Liver (tissue), 9 donors: ENCODE measurements around the gene KCNK7. TPM values are rescaled to one million over a fixed set of nuclear protein-coding genes. Genes with fewer than 3 reads are reported as not detected.
A peak's percentile ranks its signal among the peaks of the same experiment; 100 is the strongest.

Experiments used
- DNase-seq: peaks from one replicate; pipeline ENCODE4 v3.0.0-alpha.2; 2017; ENCODE audit warnings: low spot score
- H3K27ac ChIP-seq, 2 donors: one replicate each; pipeline ENCODE4 v1.7.0; 2013; ENCODE audit warnings: inconsistent platforms in 2 of 2, low read length in 2 of 2, control low read depth in 1 of 2, low read depth in 1 of 2, mild to moderate bottlenecking in 1 of 2
- H3K27me3 ChIP-seq, 4 donors: one replicate each; pipeline versions ENCODE4 v1.6.1 to v1.7.0; 2013; ENCODE audit warnings: low read length in 3 of 4, inconsistent platforms in 1 of 4, mild to moderate bottlenecking in 1 of 4, moderate library complexity in 1 of 4; ENCODE audit not compliant: control insufficient read depth in 4 of 4, insufficient read depth in 4 of 4
- H3K36me3 ChIP-seq, 4 donors: one replicate each; pipeline versions ENCODE4 v1.6.1 to v1.7.0; 2013; ENCODE audit warnings: low read length in 3 of 4, mild to moderate bottlenecking in 3 of 4, low read depth in 1 of 4, moderate library complexity in 1 of 4; ENCODE audit not compliant: control insufficient read depth in 4 of 4, insufficient read depth in 3 of 4
- H3K4me1 ChIP-seq, 4 donors: one replicate each; pipeline versions ENCODE4 v1.6.1 to v1.7.0; 2013; ENCODE audit warnings: low read length in 3 of 4, mild to moderate bottlenecking in 3 of 4, moderate library complexity in 1 of 4; ENCODE audit not compliant: control insufficient read depth in 4 of 4, insufficient read depth in 4 of 4
- H3K4me3 ChIP-seq, 3 donors: one replicate each; pipeline versions ENCODE4 v1.6.1 to v1.7.0; 2013; ENCODE audit warnings: low read length in 3 of 3, control low read depth in 1 of 3, low read depth in 1 of 3, mild to moderate bottlenecking in 1 of 3
- H3K9ac ChIP-seq, 2 donors: one replicate each; pipeline ENCODE4 v1.7.0; 2013; ENCODE audit warnings: low read length in 2 of 2, mild to moderate bottlenecking in 2 of 2, moderate library complexity in 2 of 2, control low read depth in 1 of 2, low read depth in 1 of 2
- H3K9me3 ChIP-seq, 4 donors: one replicate each; pipeline versions ENCODE4 v1.6.1 to v1.7.0; 2013; ENCODE audit warnings: low read length in 3 of 4; ENCODE audit not compliant: control insufficient read depth in 4 of 4
- EGR1 ChIP-seq, 2 donors: IDR thresholded peaks; 2 replicates each; pipeline ENCODE4 v1.6.1; 2016 to 2018; ENCODE audit warnings: antibody characterized with exemption in 2 of 2, low read depth in 2 of 2
- FOXA1 ChIP-seq: IDR thresholded peaks from 2 replicates; pipeline ENCODE4 v1.6.1; 2016; ENCODE audit warnings: antibody characterized with exemption
- FOXA2 ChIP-seq: IDR thresholded peaks from 2 replicates; pipeline ENCODE4 v1.6.1; 2016; ENCODE audit warnings: antibody characterized with exemption
- GABPA ChIP-seq, 2 donors: IDR thresholded peaks in 1 of 2; conservative IDR thresholded peaks in 1 of 2; 2 replicates each; pipeline ENCODE4 v1.6.1; 2016; ENCODE audit warnings: antibody characterized with exemption in 2 of 2, mild to moderate bottlenecking in 1 of 2, moderate library complexity in 1 of 2
- HNF4A ChIP-seq, 2 donors: conservative IDR thresholded peaks; 2 replicates each; pipeline ENCODE4 v1.6.1; 2016; ENCODE audit warnings: antibody characterized with exemption in 2 of 2, mild to moderate bottlenecking in 2 of 2
- HNF4G ChIP-seq: IDR thresholded peaks from 2 replicates; pipeline ENCODE4 v1.6.1; 2016; ENCODE audit warnings: antibody characterized with exemption
- JUND ChIP-seq, 2 donors: IDR thresholded peaks; 2 replicates each; pipeline ENCODE4 v1.6.1; 2016; ENCODE audit warnings: antibody characterized with exemption in 2 of 2
- NR2F2 ChIP-seq: IDR thresholded peaks from 2 replicates; pipeline ENCODE4 v1.6.1; 2016; ENCODE audit warnings: antibody characterized with exemption
- RAD21 ChIP-seq, 2 donors: IDR thresholded peaks; 2 replicates each; pipeline ENCODE4 v1.6.1; 2016; ENCODE audit warnings: antibody characterized with exemption in 2 of 2, mild to moderate bottlenecking in 2 of 2
- RXRA ChIP-seq, 2 donors: IDR thresholded peaks; 2 replicates each; pipeline ENCODE4 v1.6.1; 2017 to 2018; ENCODE audit warnings: antibody characterized with exemption in 2 of 2, mild to moderate bottlenecking in 1 of 2
- SP1 ChIP-seq: IDR thresholded peaks from 2 replicates; pipeline ENCODE4 v1.6.1; 2018; ENCODE audit warnings: antibody characterized with exemption, mild to moderate bottlenecking
- TAF1 ChIP-seq: conservative IDR thresholded peaks from 2 replicates; pipeline ENCODE4 v1.6.1; 2016; ENCODE audit warnings: antibody characterized with exemption, mild to moderate bottlenecking
- WGBS: extraction: QIAGEN DNeasy Blood & Tissue Kit; methylation state at CpG from one replicate; pipeline ENCODE4 v1.1.7; 2013; 5-methylcytosine and 5-hydroxymethylcytosine counted together
- polyA plus RNA-seq, 2 donors: library from polyadenylated mRNA; stranded (reverse) in 1 of 2; unstranded in 1 of 2; fragments of 200-250 nt in 1 of 2; fragments of >200 nt in 1 of 2; fragmentation: Nextera tagmentation in 1 of 2; extraction: Ambion mirVana in 1 of 2; gene quantifications; one replicate each; pipeline versions ENCODE4 v1.2.1 to v1.2.3, GENCODE V29; 2013 to 2015
- total RNA-seq, 2 donors: library from RNA; depleted of rRNA; stranded (reverse); fragments of >200 nt; gene quantifications; one replicate each; pipeline ENCODE4 v1.2.3, GENCODE V29; 2014
- TF ChIP-seq, protein P1 (sequence below): IDR thresholded peaks from 2 replicates; pipeline ENCODE4 v1.6.1; 2016; ENCODE audit warnings: antibody characterized with exemption, mild to moderate bottlenecking
- TF ChIP-seq, protein P2 (sequence below): IDR thresholded peaks from 2 replicates; pipeline ENCODE4 v1.6.1; 2016; ENCODE audit warnings: antibody characterized with exemption
- TF ChIP-seq, protein P3 (sequence below): IDR thresholded peaks from 2 replicates; pipeline ENCODE4 v1.6.1; 2016; ENCODE audit warnings: antibody characterized with exemption
- TF ChIP-seq, protein P4 (sequence below): IDR thresholded peaks from 2 replicates; pipeline ENCODE4 v1.6.1; 2016; ENCODE audit warnings: antibody characterized with exemption
- donor health status: healthy.
- donor health status: healthy.
- donor health status: healthy.
- donor health status: healthy.
- donor health status: healthy.

The KCNK7 gene
- total and polyA plus RNA-seq, 4 donors = 0.14 to 0.32 (median 0.24) TPM

DNA sequence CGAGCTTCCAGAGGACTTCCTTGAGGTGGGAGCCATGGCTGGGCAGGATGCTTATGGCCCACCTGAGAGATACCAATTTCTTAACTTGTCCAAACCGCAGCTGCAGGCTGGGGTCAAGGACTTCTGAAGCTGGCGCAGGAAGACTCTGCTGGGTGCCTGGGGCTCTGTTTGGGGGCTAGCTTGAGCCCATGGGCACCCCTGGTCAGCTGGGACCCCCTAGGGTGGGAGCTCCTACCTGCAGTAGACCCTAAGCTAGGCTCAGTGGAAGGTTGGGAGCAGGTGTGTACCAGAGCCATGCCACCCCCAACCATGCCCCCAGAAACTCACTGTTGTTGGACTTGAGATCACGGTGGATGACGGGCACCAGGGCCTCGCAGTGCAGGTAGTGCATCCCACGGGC is 17.1 kb upstream of the KCNK7 start:
- Histone ChIP-seq H3K4me1 (peaks cover 15 to 62% (median 47%) of the 10 kb centered on the region in 4 donors), H3K27ac (peak overlapping the region; percentile 60 to 96), H3K9me3 (no peaks in the 10 kb centered on the region), H3K4me3 (peak overlapping the region; percentile 80 to 90 (median 83)), H3K9ac (peak overlapping the region in 1 of 2 donors; percentile 69), H3K27me3 (no peaks in the 10 kb centered on the region), H3K36me3 (peaks cover 0 to 16% (median 2%) of the 10 kb centered on the region in 4 donors)
- no peak for TF ChIP-seq TAF1
- TF ChIP-seq, protein P1, sequence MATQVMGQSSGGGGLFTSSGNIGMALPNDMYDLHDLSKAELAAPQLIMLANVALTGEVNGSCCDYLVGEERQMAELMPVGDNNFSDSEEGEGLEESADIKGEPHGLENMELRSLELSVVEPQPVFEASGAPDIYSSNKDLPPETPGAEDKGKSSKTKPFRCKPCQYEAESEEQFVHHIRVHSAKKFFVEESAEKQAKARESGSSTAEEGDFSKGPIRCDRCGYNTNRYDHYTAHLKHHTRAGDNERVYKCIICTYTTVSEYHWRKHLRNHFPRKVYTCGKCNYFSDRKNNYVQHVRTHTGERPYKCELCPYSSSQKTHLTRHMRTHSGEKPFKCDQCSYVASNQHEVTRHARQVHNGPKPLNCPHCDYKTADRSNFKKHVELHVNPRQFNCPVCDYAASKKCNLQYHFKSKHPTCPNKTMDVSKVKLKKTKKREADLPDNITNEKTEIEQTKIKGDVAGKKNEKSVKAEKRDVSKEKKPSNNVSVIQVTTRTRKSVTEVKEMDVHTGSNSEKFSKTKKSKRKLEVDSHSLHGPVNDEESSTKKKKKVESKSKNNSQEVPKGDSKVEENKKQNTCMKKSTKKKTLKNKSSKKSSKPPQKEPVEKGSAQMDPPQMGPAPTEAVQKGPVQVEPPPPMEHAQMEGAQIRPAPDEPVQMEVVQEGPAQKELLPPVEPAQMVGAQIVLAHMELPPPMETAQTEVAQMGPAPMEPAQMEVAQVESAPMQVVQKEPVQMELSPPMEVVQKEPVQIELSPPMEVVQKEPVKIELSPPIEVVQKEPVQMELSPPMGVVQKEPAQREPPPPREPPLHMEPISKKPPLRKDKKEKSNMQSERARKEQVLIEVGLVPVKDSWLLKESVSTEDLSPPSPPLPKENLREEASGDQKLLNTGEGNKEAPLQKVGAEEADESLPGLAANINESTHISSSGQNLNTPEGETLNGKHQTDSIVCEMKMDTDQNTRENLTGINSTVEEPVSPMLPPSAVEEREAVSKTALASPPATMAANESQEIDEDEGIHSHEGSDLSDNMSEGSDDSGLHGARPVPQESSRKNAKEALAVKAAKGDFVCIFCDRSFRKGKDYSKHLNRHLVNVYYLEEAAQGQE = no peak
- TF ChIP-seq RXRA (IDR thresholded peaks at IDR 0.05) = no peak
- no peak for TF ChIP-seq FOXA2
- TF ChIP-seq JUND (IDR thresholded peaks at IDR 0.05) = no peak
- TF ChIP-seq NR2F2 = no peak
- TF ChIP-seq FOXA1 = no peak
- TF ChIP-seq, protein P2, sequence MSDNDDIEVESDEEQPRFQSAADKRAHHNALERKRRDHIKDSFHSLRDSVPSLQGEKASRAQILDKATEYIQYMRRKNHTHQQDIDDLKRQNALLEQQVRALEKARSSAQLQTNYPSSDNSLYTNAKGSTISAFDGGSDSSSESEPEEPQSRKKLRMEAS = no peak
- no peak for TF ChIP-seq SP1
- TF ChIP-seq RAD21 (IDR thresholded peaks at IDR 0.05) = no peak
- TF ChIP-seq, protein P3, sequence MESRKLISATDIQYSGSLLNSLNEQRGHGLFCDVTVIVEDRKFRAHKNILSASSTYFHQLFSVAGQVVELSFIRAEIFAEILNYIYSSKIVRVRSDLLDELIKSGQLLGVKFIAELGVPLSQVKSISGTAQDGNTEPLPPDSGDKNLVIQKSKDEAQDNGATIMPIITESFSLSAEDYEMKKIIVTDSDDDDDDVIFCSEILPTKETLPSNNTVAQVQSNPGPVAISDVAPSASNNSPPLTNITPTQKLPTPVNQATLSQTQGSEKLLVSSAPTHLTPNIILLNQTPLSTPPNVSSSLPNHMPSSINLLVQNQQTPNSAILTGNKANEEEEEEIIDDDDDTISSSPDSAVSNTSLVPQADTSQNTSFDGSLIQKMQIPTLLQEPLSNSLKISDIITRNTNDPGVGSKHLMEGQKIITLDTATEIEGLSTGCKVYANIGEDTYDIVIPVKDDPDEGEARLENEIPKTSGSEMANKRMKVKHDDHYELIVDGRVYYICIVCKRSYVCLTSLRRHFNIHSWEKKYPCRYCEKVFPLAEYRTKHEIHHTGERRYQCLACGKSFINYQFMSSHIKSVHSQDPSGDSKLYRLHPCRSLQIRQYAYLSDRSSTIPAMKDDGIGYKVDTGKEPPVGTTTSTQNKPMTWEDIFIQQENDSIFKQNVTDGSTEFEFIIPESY = no peak
- TF ChIP-seq EGR1 (IDR thresholded peaks at IDR 0.05; ENCODE audit: low read depth in 2 of 2) = no peak
- TF ChIP-seq GABPA (IDR thresholded peaks at IDR 0.05 in 1 of 2, conservative IDR thresholded peaks at IDR 0.05 in 1 of 2) = no peak
- no peak for DNase-seq
- 50% methylated on average over 7 of the region's 7 CpGs for WGBS

DNA sequence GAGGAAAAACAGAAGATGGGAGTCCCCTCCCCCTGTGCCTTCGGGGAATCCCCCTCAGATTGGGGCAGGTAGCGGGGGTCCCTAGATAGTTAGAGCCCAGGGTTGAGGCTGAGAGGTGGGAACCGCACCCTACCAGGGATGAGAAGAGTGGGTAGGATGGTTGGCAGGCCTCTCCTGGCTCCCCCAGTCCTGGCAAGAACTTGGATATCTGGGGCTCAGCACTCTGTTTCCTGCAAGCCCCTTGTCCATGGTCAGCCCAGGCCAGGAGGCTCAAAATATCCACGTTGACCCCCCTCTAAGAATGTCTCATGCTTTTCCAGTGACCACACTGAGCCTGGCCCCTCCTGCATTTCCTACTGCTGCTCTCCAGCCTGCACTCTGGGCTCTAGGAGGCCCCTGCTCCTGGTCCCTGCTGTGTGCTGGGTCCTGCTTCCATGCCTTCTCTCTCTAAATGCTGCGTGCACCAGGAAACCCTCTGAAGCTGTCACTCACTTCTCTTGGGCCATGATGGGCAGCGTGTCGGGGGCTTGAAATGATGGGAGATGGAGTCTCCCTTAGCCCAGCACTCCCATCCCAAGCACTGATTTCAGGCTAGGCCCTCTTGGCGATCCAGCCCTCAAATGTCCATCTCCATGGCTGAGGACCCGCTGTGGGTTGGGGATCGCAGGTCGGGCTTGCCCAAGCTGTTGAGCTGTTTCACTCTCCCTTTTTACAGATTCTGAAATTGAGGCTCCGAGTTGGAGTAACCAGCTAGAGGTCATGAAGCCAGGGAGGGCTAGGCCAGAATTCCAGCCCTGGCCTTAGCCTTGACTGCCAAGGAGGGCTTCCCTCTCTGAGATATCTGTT is 16.4 kb upstream of the KCNK7 start:
- no peak for DNase-seq
- WGBS = 66% methylated on average over 12 of the region's 12 CpGs
- Histone ChIP-seq H3K4me3 (peak overlapping the region; percentile 80 to 90 (median 83)), H3K9me3 (no peaks in the 10 kb centered on the region), H3K4me1 (peaks cover 15 to 61% (median 43%) of the 10 kb centered on the region in 4 donors), H3K27me3 (no peaks in the 10 kb centered on the region), H3K9ac (peak overlapping the region in 1 of 2 donors; percentile 69), H3K36me3 (peaks cover 0 to 14% (median 1%) of the 10 kb centered on the region in 4 donors), H3K27ac (peak overlapping the region; percentile 64 to 96)
- TF ChIP-seq, protein P2 = no peak
- TF ChIP-seq, protein P1 = no peak
- TF ChIP-seq, protein P3 = no peak
- no peak for TF ChIP-seq FOXA1
- no peak for TF ChIP-seq HNF4G
- no peak for TF ChIP-seq TAF1
- no peak for TF ChIP-seq RXRA (IDR thresholded peaks at IDR 0.05)
- no peak for TF ChIP-seq HNF4A (conservative IDR thresholded peaks at IDR 0.05)
- TF ChIP-seq, protein P4, sequence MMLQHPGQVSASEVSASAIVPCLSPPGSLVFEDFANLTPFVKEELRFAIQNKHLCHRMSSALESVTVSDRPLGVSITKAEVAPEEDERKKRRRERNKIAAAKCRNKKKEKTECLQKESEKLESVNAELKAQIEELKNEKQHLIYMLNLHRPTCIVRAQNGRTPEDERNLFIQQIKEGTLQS = no peak
- TF ChIP-seq GABPA (IDR thresholded peaks at IDR 0.05 in 1 of 2, conservative IDR thresholded peaks at IDR 0.05 in 1 of 2) = no peak
- TF ChIP-seq FOXA2 = no peak
- no peak for TF ChIP-seq JUND (IDR thresholded peaks at IDR 0.05)
